ENCODE results near the gene GJB6. TPM values are rescaled to one million over a fixed set of nuclear protein-coding genes. Genes with fewer than 3 reads are reported as not detected.
"Not testable (repeated sequence)": the region's sequence is repeated elsewhere in the genome, so short reads cannot be mapped to it uniquely, and the experiment has no call there.

The GJB6 gene
- not detected for total RNA-seq

GRCh38 chr13:20231839-20232555 is at the start of gene GJB6:
GJB6 (minus strand) TSS chr13:20232319; CDS start chr13:20223480, 8,839 bp downstream.
- peak in 1 of 3 donors; percentile 46 for DNase-seq (ENCODE audit: low read depth in 2 of 3, low spot score in 2 of 3)

- DNase-seq (ENCODE audit: low read depth in 2 of 3, low spot score in 2 of 3), result not testable (repeated sequence)
Measured at GRCh38 chr13:20276901-20277300, 44.8 kb upstream of the GJB6 start.

- no peak for DNase-seq (ENCODE audit: low read depth in 2 of 3, low spot score in 2 of 3)
Measured at GRCh38 chr13:20274466-20274865, 42.3 kb upstream of the GJB6 start.

GRCh38 chr13:20272588-20273171 is 40.6 kb upstream of the GJB6 start:
- no peak for DNase-seq (ENCODE audit: low read depth in 2 of 3, low spot score in 2 of 3)

- no peak for DNase-seq (ENCODE audit: low read depth in 2 of 3, low spot score in 2 of 3)
Measured at GRCh38 chr13:20272104-20272503, 40.0 kb upstream of the GJB6 start.

GRCh38 chr13:20271441-20271840 is 39.3 kb upstream of the GJB6 start:
- no peak for DNase-seq (ENCODE audit: low read depth in 2 of 3, low spot score in 2 of 3)

- no peak for DNase-seq (ENCODE audit: low read depth in 2 of 3, low spot score in 2 of 3)
Measured at GRCh38 chr13:20270163-20270865, 38.2 kb upstream of the GJB6 start.

- DNase-seq (ENCODE audit: low read depth in 2 of 3, low spot score in 2 of 3), result no peak
Measured at GRCh38 chr13:20264271-20265018, 32.3 kb upstream of the GJB6 start.

- DNase-seq (ENCODE audit: low read depth in 2 of 3, low spot score in 2 of 3), result no peak
Measured at GRCh38 chr13:20263393-20264044, 31.4 kb upstream of the GJB6 start.

- no peak for DNase-seq (ENCODE audit: low read depth in 2 of 3, low spot score in 2 of 3)
Measured at GRCh38 chr13:20258963-20259288, 26.8 kb upstream of the GJB6 start.

GRCh38 chr13:20258208-20258962 is 26.3 kb upstream of the GJB6 start:
- DNase-seq (ENCODE audit: low read depth in 2 of 3, low spot score in 2 of 3), result no peak

GRCh38 chr13:20254076-20254475 is 22.0 kb upstream of the GJB6 start:
- no peak for DNase-seq (ENCODE audit: low read depth in 2 of 3, low spot score in 2 of 3)

GRCh38 chr13:20249913-20250312 is 17.8 kb upstream of the GJB6 start:
- DNase-seq (ENCODE audit: low read depth in 2 of 3, low spot score in 2 of 3), result no peak

GRCh38 chr13:20247963-20248362 is 15.8 kb upstream of the GJB6 start:
- no peak for DNase-seq (ENCODE audit: low read depth in 2 of 3, low spot score in 2 of 3)

- no peak for DNase-seq (ENCODE audit: low read depth in 2 of 3, low spot score in 2 of 3)
Measured at GRCh38 chr13:20247403-20247802, 15.3 kb upstream of the GJB6 start.

GRCh38 chr13:20241593-20241992 is 9.5 kb upstream of the GJB6 start:
- DNase-seq (ENCODE audit: low read depth in 2 of 3, low spot score in 2 of 3), result no peak

- no peak for DNase-seq (ENCODE audit: low read depth in 2 of 3, low spot score in 2 of 3)
Measured at GRCh38 chr13:20239748-20240147, 7.6 kb upstream of the GJB6 start.

- no peak for DNase-seq (ENCODE audit: low read depth in 2 of 3, low spot score in 2 of 3)
Measured at GRCh38 chr13:20232556-20233277, 598 bp upstream of the GJB6 start.

All from hematopoietic multipotent progenitor cell (in vitro differentiated cells).